GM21381 (cell line): Measurements from ENCODE around the gene DMTF1.
A peak's percentile ranks its signal among the peaks of the same experiment; 100 is the strongest.
"Not testable (repeated sequence)": the region's sequence is repeated elsewhere in the genome, so short reads cannot be mapped to it uniquely, and the experiment has no call there.

Source experiments
- ATAC-seq: cut with Tn5 transposase; IDR thresholded peaks from one replicate; pipeline ENCODE4 v1.9.1; 2021; ENCODE audit warnings: mild to moderate bottlenecking, moderate library complexity; ENCODE audit not compliant: unreplicated experiment

The DMTF1 gene

GRCh38 chr7:87152112-87152896, at the start of gene DMTF1:
TSS of gene DMTF1 (plus strand) at chr7:87152453. CDS start at chr7:87164942, 12,489 bp downstream.
- ATAC-seq = peak; percentile 82

- ATAC-seq = no peak
Observed at GRCh38 chr7:87105401-87105800, 46.9 kb upstream of the DMTF1 start.

GRCh38 chr7:87106974-87107612, 45.2 kb upstream of the DMTF1 start:
- ATAC-seq = no peak

- ATAC-seq = no peak
Observed at GRCh38 chr7:87107949-87108776, 44.1 kb upstream of the DMTF1 start.

GRCh38 chr7:87110778-87111177, 41.5 kb upstream of the DMTF1 start:
- ATAC-seq = no peak

DNA sequence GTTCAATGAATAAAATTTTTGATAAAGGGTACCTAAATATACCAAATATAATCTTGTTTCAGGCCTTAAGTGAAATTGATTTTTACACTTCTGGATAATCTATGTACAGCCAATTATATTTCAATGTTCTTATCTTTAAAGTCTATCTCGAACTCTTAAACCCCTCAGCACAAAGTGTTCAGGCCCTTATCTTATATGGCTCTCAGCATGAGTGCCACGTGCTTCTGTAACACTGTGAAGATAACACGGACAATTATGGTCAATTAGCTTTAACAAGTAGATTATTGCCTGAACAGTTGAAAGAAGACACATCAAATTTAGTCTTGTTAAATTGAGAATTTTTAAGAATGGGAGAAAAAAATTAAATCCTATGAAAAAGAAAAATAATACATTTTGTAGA, 40.4 kb upstream of the DMTF1 start:
- ATAC-seq = no peak

DNA sequence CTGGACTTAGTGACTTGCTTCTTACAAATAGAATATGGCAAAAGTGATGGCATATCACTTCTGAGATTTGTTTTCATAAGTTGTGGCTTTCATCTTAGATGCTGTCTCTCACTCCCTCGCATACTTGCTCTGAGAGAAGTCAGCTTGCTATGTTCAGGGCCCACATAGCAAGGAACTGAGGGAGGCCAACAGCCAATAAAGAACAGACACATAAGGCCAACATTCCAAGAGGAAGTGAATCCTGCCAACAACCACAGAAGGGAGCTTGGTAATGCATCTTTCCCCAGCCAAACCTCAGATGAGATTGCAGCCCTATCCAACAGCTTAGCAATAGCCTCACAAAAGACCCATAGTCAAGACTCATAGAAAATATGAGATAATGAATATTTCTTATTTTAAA, 39.2 kb upstream of the DMTF1 start:
- ATAC-seq = no peak

DNA sequence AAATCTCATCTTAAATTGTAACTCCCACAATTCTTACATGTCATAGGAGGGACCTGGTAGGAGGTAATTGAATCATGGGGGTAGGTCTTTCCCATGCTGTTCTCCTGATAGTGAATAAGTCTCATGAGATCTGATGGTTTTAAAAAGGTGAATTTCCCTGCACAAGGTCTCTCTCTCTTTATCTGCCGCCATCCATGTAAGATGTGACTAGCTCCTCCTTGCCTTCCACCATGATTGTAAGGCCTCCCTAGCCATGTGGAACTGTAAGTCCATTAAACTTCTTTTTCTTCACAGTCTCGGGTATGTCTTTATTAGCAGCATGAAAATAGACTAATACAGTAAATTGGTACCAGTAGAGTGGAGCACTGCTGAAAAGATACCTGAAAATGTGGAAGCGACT, 38.3 kb upstream of the DMTF1 start:
- ATAC-seq = not testable (repeated sequence)

DNA sequence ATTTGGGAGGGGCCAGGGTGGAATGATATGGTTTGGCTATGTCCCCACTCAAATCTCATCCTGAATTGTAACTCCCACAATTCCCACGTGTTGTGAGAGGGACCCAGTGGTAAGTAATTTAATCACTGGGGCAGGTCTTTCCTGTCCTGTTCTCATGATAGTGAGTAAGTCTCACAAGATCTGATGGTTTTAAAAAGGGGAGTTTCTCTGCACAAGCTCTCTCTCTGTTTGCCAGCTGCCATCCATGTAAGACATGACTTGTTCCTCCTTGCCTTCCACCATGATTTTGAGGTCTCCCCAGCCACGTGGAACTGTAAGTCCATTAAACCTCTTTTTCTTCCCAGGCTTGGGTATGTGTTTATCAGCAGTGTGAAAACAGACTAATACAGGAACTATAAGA, 36.5 kb upstream of the DMTF1 start:
- not testable (repeated sequence) for ATAC-seq

GRCh38 chr7:87116315-87116714, 35.9 kb upstream of the DMTF1 start:
- no peak for ATAC-seq

GRCh38 chr7:87119581-87119980, 32.7 kb upstream of the DMTF1 start:
- ATAC-seq = no peak

- no peak for ATAC-seq
Observed at GRCh38 chr7:87123105-87123504, 29.1 kb upstream of the DMTF1 start.

GRCh38 chr7:87127019-87127418, 25.2 kb upstream of the DMTF1 start:
- peak; percentile 38 for ATAC-seq

DNA sequence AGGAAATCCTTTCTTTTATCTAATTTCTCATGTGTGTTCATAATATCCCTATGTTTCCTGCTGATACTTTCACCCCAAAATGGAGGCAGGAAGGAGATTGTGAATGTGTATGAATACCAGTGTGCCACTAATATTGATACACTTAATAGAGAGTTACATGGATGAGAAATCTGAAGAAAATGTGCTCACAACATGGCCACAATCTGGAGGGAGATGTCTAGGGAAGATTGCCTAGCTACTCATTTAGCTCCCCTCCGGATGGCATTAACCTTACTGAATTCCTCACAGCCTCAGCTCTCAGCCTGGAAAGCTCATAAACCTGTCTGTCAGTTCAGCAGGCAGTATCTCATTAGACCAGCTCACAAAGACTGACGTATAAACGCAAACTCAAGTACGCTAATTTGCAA, 23.4 kb upstream of the DMTF1 start:
- no peak for ATAC-seq

GRCh38 chr7:87129332-87129731, 22.9 kb upstream of the DMTF1 start:
- ATAC-seq = no peak

GRCh38 chr7:87129848-87130247, 22.4 kb upstream of the DMTF1 start:
- peak; percentile 96 for ATAC-seq

DNA sequence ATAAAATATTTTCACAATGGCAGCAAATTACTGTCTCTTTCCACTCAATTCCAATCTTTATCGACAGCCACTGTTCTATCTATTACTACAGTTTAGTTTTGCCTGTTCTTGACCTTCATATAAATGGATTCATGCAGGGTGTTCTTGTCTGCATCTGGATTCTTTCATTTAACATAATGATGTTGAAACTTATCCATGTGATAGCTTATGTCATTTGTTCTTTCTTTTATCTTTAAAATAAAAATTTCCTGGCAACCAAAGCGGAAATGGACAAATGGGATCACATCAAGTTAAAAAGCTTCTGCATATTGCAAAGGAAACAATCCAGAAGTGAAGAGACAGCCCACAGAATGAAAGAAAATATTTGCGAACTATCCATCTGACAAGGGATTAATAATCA, 20.5 kb upstream of the DMTF1 start:
- no peak for ATAC-seq

DNA sequence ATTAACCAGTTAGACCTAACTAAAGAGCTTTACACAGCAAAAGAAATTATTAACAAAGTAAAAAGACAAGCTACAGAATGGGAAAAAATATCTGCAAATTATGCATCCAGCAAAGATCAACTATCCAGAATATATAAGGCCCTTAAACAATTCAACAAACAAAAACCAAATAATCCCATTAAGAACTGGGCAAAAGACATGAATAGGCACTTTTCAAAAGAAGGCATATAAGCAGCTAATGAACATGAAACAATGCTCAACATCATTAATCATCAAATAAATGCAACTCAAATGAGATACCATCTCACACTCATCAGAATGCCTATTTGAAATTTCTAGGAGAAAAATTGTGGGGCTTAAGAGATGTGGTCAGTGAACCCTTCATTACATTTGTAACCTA, 15.0 kb upstream of the DMTF1 start:
- no peak for ATAC-seq

- ATAC-seq = no peak
Observed at GRCh38 chr7:87139514-87139913, 12.7 kb upstream of the DMTF1 start.

DNA sequence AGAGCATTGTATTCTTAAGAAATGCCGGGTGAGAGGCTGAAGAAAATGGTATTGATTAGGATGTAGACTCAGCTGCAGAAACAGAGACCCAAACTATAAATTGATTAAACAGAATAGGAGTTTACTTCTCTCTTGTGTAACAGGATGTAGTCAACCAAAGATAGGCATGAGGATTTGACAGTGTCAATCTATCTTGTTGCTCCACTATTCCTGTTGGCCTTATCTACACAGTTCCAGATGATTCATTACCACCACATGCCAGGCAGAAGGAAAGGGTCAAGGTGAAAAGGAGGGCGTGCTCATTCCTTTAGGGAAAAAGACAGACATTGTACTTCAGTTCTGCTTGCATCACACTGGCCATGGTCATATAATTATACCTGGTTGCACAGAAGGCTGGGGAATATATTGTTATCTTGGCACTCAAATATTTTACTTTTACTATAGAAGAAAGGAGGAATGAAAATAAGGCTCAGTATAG, 11.9 kb upstream of the DMTF1 start:
- no peak for ATAC-seq

GRCh38 chr7:87144173-87144657, 8.0 kb upstream of the DMTF1 start:
- peak; percentile 89 for ATAC-seq
